Esophagus muscularis mucosa (tissue), 2 donors: ENCODE measurements around the gene LPIN2.

ENCODE experiments used
- EP300 ChIP-seq: sonication (generic); formaldehyde crosslinking; IDR thresholded peaks from one replicate; pipeline ENCODE4 v1.6.1; 2017; ENCODE audit warnings: antibody characterized with exemption
- POLR2A ChIP-seq: fragments of 450-650 bp; IDR thresholded peaks from one replicate; pipeline ENCODE4 v1.6.1; 2017; ENCODE audit warnings: antibody characterized with exemption, moderate library complexity, mild to moderate bottlenecking, low read depth

- no peak for TF ChIP-seq EP300
- TF ChIP-seq POLR2A, result no peak
These were observed 15.5 kb downstream of the LPIN2 start for GRCh38 chr18:2997429-2997828.
